Mucosa of descending colon (tissue), 3 donors: ENCODE measurements around the gene PRSS56. TPM values are rescaled to one million over a fixed set of nuclear protein-coding genes. Genes with fewer than 3 reads are reported as not detected.

Experiments used
- ATAC-seq: fragments of 200-7000 bp; cut with Tn5 transposase; one replicate; pipeline ENCODE4 v1.9.1; 2020; ENCODE audit warnings: mild to moderate bottlenecking, moderate library complexity
- DNase-seq, 3 donors: peaks; one replicate each; pipeline ENCODE4 v3.0.0-alpha.2; 2020
- H3K36me3 ChIP-seq: fragments of 200-600 bp; one replicate; pipeline ENCODE4 v1.8.0; 2021; ENCODE audit warnings: low read depth, mild to moderate bottlenecking
- H3K4me1 ChIP-seq: fragments of 200-600 bp; one replicate; pipeline ENCODE4 v1.8.0; 2021; ENCODE audit warnings: low read depth, mild to moderate bottlenecking
- H3K4me3 ChIP-seq: fragments of 200-600 bp; one replicate; pipeline ENCODE4 v1.8.0; 2021; ENCODE audit warnings: mild to moderate bottlenecking
- H3K9me3 ChIP-seq: fragments of 200-600 bp; one replicate; pipeline ENCODE4 v1.8.0; 2021; ENCODE audit warnings: mild to moderate bottlenecking
- CTCF ChIP-seq: fragments of 200-600 bp; IDR thresholded peaks from one replicate; pipeline ENCODE4 v1.8.0; 2022; ENCODE audit warnings: antibody characterized with exemption, mild to moderate bottlenecking
- intact Hi-C, 2 donors: fragments of 100-400 bp; cut with DNase I in 1 of 2; cut with micrococcal nuclease in 1 of 2; formaldehyde crosslinking; loops; one replicate each; pipeline versions ENCODE4 v1.11.0 to v1.11.1; 2022; cut with DNase I, micrococcal nuclease
- total RNA-seq, 3 donors: library from RNA; stranded (reverse); fragmentation: NEBNext Ultra II Directional in 2 of 3; extraction: Animal tissue kit (Norgen Biotek cat#: 25700) in 2 of 3; gene quantifications; one replicate each; pipeline versions ENCODE4 v1.2.1 to v1.2.4, GENCODE V29; 2021 to 2023
- donor health status: DM: no; HTN: no; CAD: no; lungs with moderate emphysema.
- donor health status: DM: no; HTN: no; CAD: no.
- donor health status: DM: no; HTN: yes; CAD: no.

PRSS56 gene
- total RNA-seq, 3 donors from 2014 or later, result not detected

GRCh38 chr2:232503809-232504323 lies 16.3 kb upstream of the PRSS56 start:
- intact Hi-C loops, result no loop called here
- Histone ChIP-seq H3K9me3 (no peaks in the 10 kb centered on the region), H3K36me3 (no peaks in the 10 kb centered on the region), H3K4me1 (peaks cover 6% of the 10 kb centered on the region), H3K4me3 (no peak overlapping the region)
- no peak for TF ChIP-seq CTCF
- no peak for DNase-seq
- ATAC-seq, result no peak

- no peak for DNase-seq
Measured at GRCh38 chr2:232504438-232504837, 15.8 kb upstream of the PRSS56 start.

GRCh38 chr2:232505856-232506255 lies 14.3 kb upstream of the PRSS56 start:
- DNase-seq (no peak), ATAC-seq (no peak)
- no peak overlapping the region for H3K4me3 ChIP-seq
- no peaks in the 10 kb centered on the region for H3K9me3 ChIP-seq
- peaks cover 6% of the 10 kb centered on the region for H3K4me1 ChIP-seq
- TF ChIP-seq CTCF, result no peak
- H3K36me3 ChIP-seq, result no peaks in the 10 kb centered on the region
- intact Hi-C loops, result no loop called here

More at GRCh38 chr2:232504438-232504837, 15.8 kb upstream of the PRSS56 start:
- no peak for TF ChIP-seq CTCF
- Histone ChIP-seq H3K9me3 (no peaks in the 10 kb centered on the region), H3K4me3 (no peak overlapping the region), H3K36me3 (no peaks in the 10 kb centered on the region), H3K4me1 (peaks cover 6% of the 10 kb centered on the region)
- ATAC-seq, result no peak
- intact Hi-C loops, result no loop called here

- no peaks in the 10 kb centered on the region for H3K9me3 ChIP-seq
- H3K4me1 ChIP-seq, result peaks cover 6% of the 10 kb centered on the region
- ATAC-seq (no peak), DNase-seq (no peak)
- no peaks in the 10 kb centered on the region for H3K36me3 ChIP-seq
- H3K4me3 ChIP-seq, result no peak overlapping the region
- intact Hi-C loops, result no loop called here
- TF ChIP-seq CTCF, result no peak
Measured at GRCh38 chr2:232506709-232507108, 13.5 kb upstream of the PRSS56 start.

GRCh38 chr2:232508251-232508650 lies 11.9 kb upstream of the PRSS56 start:
- intact Hi-C loops, result no loop called here
- Histone ChIP-seq H3K4me3 (no peak overlapping the region), H3K9me3 (no peaks in the 10 kb centered on the region), H3K4me1 (peaks cover 2% of the 10 kb centered on the region), H3K36me3 (no peaks in the 10 kb centered on the region)
- DNase-seq (no peak), ATAC-seq (no peak)
- TF ChIP-seq CTCF, result no peak

- no peak for TF ChIP-seq CTCF
- no peak for ATAC-seq
Measured at GRCh38 chr2:232511336-232511890, 8.8 kb upstream of the PRSS56 start.

More at GRCh38 chr2:232511336-232511890, 8.8 kb upstream of the PRSS56 start:
- Histone ChIP-seq H3K36me3 (no peaks in the 10 kb centered on the region), H3K4me1 (no peaks in the 10 kb centered on the region), H3K4me3 (no peak overlapping the region), H3K9me3 (no peaks in the 10 kb centered on the region)
- no peak for DNase-seq
- intact Hi-C loops, result no loop called here
